ENCODE results near the gene CTPS2.
"Not testable (repeated sequence)": the region's sequence is repeated elsewhere in the genome, so short reads cannot be mapped to it uniquely, and the experiment has no call there.

CTPS2 gene, protein sequence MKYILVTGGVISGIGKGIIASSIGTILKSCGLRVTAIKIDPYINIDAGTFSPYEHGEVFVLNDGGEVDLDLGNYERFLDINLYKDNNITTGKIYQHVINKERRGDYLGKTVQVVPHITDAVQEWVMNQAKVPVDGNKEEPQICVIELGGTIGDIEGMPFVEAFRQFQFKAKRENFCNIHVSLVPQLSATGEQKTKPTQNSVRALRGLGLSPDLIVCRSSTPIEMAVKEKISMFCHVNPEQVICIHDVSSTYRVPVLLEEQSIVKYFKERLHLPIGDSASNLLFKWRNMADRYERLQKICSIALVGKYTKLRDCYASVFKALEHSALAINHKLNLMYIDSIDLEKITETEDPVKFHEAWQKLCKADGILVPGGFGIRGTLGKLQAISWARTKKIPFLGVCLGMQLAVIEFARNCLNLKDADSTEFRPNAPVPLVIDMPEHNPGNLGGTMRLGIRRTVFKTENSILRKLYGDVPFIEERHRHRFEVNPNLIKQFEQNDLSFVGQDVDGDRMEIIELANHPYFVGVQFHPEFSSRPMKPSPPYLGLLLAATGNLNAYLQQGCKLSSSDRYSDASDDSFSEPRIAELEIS

DNA sequence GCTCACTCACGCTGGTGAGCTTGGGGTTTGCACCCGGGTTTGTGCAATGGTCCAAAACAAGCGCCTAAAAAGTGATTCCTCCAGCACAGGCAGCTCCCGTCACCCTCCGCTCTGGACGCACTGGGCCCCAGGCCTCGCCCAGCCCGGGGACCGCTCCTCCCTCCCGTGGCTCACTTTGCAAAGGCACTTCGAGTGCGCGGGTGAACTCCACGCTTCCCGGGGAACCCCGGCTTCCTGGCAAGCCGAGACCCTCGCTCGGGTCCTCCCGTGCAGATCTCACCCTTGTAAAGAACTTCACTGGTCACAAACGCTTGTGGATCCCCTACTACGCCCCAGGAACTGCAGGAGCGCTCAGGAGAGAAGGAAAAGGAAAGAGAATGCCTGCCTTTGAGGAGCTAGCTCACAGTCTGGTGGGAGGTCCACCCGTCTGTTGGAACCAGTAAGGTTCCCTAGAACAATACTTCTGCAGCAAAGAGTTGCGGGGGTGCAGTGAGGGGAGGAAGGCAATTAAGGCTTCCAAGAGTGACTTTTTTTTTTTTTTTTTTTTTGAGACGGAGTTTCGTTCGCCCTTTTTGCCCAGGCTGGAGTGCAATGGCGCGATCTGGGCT is at the start of gene CTPS2:
Gene CTPS2 (minus strand): TSS at position 122 of the 608 bp plus-strand sequence. CDS start 9,767 bp downstream, outside the sequence.
- no peak for DNase-seq (ENCODE audit: low read depth in 2 of 2, low spot score in 1 of 2)

DNA sequence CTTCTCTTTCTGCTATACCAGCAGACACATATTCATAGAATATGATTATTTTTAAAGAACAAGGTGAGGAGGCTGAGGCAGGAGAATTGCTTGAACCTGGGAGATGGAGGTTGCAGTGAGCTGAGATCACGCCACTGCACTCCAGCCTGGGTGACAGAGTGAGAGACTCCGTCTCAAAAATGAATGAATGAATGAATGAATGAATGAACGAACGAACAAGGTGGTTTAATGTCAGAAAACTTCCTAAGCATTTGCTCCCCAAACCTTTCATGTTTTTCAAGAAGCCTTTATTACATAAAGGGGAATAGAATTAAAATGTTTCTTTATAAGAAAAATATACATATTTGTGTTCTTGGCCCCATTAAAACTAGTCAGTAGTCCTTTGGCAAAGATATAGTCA is 49.0 kb upstream of the CTPS2 start:
- DNase-seq (ENCODE audit: low read depth in 2 of 2, low spot score in 1 of 2): not testable (repeated sequence)

DNA sequence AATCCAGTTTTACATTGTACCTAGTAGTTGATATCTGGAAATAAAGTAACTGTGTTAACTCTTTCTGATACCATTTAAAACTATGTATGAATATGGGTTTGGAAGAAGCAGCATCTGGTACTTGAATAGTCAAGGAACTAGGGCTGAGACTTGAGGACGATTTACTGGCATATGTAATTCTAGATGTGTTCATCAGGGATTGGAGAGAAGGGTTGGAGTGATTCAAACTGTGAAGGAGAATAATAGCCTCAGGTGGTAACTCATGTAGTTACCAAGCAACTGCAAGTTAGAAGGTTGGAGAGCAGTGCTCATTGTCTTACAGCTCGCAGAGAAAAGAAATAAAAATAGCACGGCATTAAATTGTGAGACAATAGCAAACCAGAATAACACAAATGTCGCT is 44.3 kb upstream of the CTPS2 start:
- no peak for DNase-seq (ENCODE audit: low read depth in 2 of 2, low spot score in 1 of 2)

DNA sequence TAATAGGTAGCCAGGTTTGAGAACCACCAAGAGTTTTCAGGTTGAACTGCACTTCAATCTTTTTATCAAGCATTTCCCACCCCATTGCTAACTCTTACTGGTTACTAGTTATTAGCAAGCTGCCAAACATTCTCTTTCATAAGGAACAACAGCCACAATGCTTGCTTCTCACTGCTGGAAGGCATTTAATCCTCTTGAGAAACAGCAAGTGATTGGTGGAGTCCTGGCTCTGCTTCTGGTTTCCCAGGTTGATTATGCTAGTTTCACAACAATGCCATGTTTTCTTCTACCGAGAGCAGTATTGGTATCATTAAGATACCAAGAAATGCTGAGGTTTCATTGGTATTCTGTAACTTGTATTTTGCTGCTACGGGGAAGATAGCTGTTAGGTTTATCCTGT is 41.5 kb upstream of the CTPS2 start:
- no peak for DNase-seq (ENCODE audit: low read depth in 2 of 2, low spot score in 1 of 2)

DNA sequence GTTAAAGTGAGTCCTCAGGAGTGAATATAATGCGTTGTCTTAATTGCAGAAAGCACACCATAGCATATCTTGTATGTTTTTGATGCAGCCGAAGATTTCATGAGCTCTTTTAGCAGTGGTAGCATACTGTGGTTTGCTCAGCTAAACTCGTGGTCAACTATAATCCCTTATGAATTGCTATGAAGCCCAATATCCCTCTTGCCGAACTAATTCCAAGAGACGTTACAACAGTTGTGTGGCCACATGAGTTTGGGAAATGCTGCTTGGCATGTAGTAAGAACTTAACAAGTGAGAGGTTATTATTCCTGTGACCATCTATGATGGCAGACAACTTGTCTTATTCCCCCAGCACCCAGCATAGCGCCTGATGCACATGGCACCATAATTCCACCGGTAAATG is 37.7 kb upstream of the CTPS2 start:
- DNase-seq (ENCODE audit: low read depth in 2 of 2, low spot score in 1 of 2): no peak

DNA sequence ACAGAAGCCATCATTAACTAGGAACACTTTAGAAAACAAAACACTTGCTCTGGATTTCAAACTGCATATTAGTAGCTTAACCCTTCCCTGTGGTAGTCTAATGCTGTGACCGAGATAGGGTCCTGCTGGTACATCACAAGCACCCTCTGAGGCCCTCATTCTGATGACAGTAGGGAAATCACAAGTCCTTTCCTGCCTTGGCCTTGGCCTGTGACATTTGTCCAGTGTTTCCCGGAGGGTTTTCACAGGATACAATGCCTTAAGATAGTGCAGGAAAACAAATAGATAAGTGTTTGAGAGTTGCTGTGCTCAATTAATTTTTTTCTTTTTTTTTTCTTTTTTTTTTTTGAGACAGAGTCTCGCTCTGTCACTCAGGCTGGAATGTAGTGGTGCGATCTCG is 36.0 kb upstream of the CTPS2 start:
- no peak for DNase-seq (ENCODE audit: low read depth in 2 of 2, low spot score in 1 of 2)

DNA sequence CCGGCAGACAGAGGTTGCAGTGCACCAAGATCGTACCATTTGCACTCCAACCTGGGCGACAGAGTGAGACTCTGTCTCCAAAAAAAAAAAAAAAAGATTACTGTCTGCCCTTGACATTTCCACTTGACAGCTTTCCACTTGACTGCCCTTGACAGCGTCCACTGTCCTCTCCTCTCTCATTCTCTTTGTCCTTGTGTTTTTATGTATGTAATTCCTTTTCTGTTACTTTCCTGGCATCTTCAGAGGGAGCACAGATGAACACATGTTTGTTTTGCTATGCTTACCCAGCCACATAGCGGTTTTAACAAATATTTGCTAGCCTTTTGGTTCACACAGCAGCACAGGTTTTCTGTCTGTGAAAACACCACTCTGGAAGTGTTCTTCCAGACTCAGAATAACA is 33.2 kb upstream of the CTPS2 start:
- DNase-seq (ENCODE audit: low read depth in 2 of 2, low spot score in 1 of 2): no peak

DNA sequence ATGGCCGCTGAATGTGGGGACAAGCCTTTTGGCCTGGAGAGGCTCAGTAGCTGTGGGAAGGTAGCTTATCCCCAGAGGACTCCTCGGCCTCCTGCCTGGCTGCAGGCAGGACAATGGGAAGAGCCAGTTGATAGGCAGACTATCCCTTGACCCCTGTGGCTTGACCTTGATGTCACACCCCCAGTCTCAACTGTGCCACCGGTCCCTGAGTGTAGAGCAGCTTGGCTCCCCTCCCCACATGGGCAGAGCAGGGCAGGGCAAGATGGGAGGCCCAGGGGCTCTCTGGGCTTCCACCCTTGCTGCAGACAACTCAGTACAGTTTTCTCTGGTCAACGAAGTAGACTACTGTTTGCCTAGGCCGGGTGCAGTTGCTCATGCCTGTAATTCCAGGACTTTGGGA is 32.6 kb upstream of the CTPS2 start:
- no peak for DNase-seq (ENCODE audit: low read depth in 2 of 2, low spot score in 1 of 2)

DNA sequence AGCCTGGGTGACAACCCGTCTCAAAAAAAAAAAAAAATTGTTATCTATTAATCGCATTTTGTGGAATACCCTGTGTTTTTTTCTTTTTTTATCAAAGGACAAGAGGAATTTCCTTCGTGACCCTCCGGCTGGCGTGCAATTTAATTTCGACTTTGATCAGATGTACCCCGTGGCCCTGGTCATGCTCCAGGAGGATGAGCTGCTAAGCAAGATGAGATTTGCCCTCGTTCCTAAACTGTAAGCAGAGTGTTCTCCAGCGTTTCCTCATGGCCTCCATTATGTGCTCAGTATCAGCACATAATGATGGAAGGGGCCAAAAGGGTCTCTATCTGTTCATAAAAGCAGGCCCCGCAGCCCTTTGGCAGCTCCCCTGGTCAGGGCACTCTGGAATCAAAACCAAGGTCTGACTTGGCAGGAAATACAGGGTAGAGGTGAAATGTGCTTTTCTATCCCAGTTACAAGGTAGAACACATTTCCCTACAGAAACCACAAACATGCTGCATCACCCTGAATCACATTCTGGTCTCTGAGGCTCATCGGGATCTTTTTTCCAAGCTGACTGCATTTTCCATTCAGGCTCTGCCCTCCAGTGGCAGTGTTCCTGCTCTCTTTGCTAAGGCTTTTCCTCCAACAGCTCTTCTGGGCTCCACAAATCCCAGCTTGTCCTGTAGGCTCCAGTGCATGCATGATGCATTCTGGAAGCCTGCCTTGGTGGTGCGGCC is 31.3 kb upstream of the CTPS2 start:
- no peak for DNase-seq (ENCODE audit: low read depth in 2 of 2, low spot score in 1 of 2)

DNA sequence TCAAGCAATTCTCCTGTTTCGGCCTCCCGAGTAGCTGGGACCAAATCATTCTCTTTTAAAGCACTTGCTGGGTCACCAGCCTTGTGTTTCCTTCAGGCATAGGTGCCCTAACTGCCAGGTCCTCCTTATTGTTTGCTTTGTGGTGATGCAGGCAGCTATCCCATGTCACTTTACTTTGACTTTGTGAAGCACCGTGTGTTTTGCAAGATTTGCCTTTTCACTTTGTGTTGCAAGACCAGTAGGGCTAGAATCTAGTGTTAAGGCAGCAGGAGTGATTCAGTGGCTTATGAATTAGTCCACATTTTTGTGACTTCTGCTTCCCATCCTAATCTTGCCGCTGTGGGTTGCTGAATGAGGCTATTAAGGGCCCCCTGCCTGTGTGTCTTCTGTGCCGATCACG is 27.1 kb upstream of the CTPS2 start:
- DNase-seq (ENCODE audit: low read depth in 2 of 2, low spot score in 1 of 2): no peak

DNA sequence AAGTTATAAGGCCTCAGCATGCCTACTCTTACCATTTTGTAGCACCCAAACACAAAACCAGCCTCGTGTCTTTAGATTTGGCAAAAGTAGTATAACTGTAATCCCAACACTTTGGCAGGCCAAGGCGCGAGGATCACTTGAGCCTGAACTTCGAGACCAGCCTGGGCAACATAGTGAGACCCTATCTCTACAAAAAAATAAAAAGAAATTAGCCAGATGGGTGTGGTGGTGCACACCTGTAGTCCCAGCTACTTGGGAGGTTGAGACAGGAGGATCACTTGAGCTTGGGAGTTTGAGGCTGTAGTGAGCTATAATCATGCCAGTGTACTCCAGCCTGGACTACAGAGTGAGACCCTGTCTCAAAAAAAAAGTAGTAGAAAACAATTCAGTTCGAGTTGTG is 24.6 kb upstream of the CTPS2 start:
- DNase-seq (ENCODE audit: low read depth in 2 of 2, low spot score in 1 of 2): no peak

DNA sequence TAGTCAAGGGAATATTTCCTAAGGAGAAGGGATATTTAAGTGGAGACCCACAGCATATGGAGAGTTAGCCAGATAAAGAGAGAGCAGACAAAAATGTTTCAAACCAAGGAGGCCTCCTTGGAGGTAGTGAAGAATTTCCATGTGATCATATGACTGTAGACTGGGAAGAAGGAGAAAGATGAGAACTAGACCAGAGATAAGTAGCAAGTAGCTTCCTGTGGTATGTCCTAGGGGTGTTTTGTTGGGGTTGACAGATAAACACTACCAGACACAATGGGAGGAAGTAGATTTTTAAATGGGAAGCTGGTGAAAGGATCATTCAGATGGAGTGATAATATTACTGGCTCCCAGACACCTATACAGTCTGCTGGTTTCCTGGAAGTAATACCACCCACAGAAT is 20.5 kb upstream of the CTPS2 start:
- DNase-seq (ENCODE audit: low read depth in 2 of 2, low spot score in 1 of 2): no peak

DNA sequence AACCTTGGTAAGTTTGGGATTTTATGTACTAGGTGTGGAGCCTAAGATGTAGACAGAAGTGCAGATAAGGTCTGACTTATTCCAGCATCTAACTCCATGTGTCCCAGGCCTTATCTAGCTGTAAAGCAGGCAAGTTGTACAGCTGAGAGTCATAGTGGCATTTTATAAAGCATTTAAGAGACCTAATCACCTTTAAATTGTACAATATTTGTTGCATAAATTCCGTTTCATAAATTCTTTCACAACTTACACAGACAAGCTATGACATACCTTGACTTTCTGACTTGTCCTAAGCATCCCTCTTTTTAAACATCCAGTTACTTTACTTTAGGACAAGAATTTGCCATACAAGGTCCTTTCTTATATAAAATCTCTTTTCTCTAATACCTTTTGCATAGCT is 18.0 kb upstream of the CTPS2 start:
- no peak for DNase-seq (ENCODE audit: low read depth in 2 of 2, low spot score in 1 of 2)

DNA sequence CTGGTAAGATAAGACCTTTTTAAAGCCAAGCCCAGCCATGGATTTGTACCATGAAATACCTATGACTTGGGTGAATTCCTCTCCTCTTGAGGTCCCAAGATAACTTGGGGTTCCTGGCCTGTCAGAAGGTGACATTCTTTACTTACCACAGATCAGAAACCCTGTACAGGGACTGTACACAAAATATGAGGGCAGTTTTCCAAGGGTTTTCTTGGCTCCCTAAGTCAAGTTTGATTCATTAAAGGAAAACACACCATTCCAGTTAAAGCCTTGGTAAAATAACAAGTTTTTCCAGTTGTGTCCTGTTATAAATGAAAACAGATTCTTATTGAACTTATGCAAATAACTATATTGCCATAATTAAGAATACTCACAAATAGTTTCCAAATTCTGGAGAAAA is 15.2 kb upstream of the CTPS2 start:
- DNase-seq (ENCODE audit: low read depth in 2 of 2, low spot score in 1 of 2): no peak

DNA sequence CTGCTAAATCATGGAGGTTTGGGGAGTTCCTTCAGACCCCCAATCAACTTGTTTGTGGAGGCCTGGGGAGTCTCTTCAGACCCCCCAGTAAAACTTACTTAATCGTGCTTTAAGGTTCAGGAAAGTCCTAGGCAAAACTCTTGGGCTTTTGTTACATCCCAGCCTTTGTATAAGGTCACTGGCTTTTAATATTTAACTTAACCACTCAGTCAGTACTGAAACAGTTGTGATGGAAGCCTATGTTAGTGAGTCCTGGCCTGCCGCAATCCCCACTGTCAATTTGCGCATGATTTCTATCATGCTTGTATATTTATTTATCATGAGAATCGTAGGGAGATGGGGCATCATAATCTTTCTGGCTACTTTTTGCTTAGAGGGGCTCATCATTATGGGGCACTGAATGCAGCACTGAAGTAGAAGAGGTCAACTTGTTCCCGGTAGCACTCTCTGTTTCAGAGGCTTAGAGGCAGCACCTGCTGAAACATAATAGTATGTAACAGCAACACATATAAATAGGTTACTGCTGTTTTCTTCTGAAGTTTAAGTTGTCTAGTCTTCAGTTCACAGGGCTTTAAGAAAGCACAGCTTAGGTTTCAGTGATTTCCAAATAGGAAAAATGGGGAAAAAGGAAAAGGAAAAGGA is 14.0 kb upstream of the CTPS2 start:
- DNase-seq (ENCODE audit: low read depth in 2 of 2, low spot score in 1 of 2): not testable (repeated sequence)

DNA sequence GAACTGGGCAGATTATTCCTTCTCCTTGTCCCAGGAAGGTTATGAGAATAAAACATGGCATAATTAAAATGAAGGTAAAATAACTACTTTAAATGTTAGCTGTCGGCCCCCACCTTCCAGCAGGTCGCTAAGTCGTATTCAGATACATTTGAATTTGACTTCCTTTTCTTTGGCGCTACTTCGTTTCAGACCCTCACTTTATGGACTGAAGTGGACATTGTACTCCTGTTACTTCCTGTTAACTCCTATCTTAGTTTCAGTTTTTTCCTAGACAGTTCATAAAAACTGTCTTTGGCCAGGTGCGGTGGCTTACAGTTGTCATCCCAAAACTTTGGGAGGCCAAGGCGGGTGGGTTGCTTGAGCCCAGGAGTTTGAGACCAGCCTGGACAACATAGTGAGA is 12.6 kb upstream of the CTPS2 start:
- DNase-seq (ENCODE audit: low read depth in 2 of 2, low spot score in 1 of 2): no peak

DNA sequence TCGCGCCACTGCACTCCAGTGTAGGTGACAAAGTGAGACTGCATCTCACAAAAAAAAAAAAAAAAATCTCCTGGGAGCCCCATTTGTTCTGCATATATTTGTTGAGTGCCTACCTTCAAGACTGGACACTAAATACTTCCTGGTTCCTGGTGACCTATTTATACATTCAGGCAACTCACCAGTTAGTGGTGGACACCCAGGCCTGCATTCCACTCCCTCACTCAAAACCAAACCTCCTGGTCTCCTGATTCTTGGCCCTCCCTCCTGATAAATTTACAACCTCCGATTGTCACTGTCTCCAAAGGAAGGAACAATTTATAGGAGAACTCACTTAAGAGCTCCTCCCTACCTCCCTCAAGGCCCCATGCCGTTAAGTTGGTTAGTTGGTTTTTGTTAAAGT is 10.0 kb upstream of the CTPS2 start:
- no peak for DNase-seq (ENCODE audit: low read depth in 2 of 2, low spot score in 1 of 2)

DNA sequence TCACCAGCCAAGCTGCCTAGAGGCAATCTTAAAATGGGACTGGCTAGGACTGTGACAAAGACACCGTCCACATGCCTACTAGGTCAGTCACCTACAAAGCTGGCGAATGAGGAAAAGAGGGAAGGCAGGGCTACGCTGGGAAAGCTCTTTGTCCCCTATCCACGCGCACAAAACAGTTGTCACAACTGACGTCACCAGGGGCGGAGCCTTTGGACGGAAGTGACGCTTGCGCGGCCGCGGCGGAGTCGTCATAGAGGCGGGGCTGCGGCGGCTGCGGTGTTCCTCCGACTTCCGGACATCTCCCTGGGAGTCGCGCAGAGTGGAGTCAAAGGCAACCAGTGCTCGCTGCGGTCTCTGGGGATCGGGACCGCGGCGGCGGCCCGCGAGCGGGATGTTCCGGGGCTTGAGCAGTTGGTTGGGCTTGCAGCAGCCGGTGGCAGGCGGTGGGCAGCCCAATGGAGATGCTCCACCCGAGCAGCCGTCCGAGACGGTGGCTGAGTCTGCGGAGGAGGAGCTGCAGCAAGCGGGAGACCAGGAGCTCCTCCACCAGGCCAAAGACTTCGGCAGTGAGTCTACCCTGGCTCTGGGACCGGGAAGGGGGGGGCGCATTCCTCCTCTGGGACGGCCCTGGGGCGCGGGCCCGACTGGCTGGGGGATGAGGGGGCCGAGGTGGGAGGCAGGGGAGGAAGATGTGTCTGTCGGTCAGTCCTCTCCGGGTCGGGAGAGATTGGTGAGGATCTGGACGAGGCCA is 7.0 kb upstream of the CTPS2 start, which contains the start of gene SYAP1:
Gene SYAP1 (plus strand): TSS at position 279 of the 751 bp plus-strand sequence. CDS start 113 bp downstream, at position 392.
- peak; percentile 78 to 90 for DNase-seq (ENCODE audit: low read depth in 2 of 2, low spot score in 1 of 2)

DNA sequence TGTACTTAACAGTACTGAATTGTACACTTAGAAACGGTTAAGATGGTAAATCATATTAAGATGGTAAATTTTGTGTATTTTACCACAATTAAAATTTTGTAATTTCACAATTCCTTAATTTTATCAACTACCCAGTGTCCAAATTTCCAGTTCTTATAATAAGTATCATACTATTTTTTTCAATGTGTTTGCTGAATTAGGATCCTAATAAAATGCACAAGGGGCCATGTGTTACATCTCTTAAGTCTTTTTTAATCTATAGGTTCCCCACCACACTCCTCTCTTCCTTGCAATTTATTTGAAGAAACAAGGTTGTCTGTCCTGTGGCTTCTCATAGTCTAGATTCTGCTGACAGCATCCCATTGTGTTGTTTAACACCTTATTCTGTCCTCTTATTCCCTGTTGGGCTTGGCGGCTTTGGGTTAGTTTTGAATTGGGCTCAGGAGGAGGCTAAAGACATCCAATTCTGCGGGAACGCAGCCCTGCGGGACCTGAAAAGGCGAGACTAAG is 6.4 kb upstream of the CTPS2 start:
- DNase-seq (ENCODE audit: low read depth in 2 of 2, low spot score in 1 of 2): no peak

DNA sequence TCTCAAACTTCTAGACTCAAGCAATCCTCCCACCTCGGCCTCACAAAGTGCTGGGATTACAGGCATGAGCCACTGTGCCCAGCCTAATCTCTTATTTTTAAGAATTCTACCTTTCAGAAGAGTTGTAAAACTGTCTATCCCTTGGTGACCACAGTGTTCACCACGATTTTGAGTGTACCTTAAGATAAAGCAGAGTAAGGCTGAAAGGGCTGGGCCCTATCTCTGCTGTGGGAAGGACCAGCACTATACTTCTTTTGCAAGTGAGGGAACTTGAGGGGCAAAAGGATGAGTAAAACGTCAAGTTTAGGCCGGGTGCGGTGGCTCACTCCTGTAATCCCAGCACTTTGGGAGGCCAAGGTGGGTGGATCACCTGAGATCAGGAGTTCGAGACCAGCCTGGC is 4.0 kb upstream of the CTPS2 start:
- DNase-seq (ENCODE audit: low read depth in 2 of 2, low spot score in 1 of 2): not testable (repeated sequence)

All from stimulated activated CD8-positive, alpha-beta memory T cell treated with anti-CD3 and anti-CD28 coated beads, Interleukin-4, amount 100 ng/mL, for 4 hours (primary cell).